Neural cell (in vitro differentiated cells): ENCODE measurements around the gene HOXC10. TPM values are rescaled to one million over a fixed set of nuclear protein-coding genes. Genes with fewer than 3 reads are reported as not detected.

ENCODE experiments used
- H2AFZ ChIP-seq: fragments of 200-600, 300-800 bp; sonication (generic), shearing (Covaris generic); 2 replicates; pipeline ENCODE4 v1.6.0; 2014; ENCODE audit warnings: low read depth, mild to moderate bottlenecking, antibody characterized with exemption, low read length, moderate library complexity
- H3F3A ChIP-seq: fragments of 200-600 bp; shearing (Covaris generic); 2 replicates; pipeline ENCODE4 v1.6.1; 2016; ENCODE audit warnings: mild to moderate bottlenecking, moderate library complexity, mixed read lengths, antibody characterized with exemption, low read length; ENCODE audit not compliant: insufficient read depth, poor library complexity, severe bottlenecking
- H3K27ac ChIP-seq: fragments of 200-600, 300-800 bp; sonication (generic), shearing (Covaris generic); 2 replicates; pipeline ENCODE4 v1.5.1; 2014; ENCODE audit warnings: mild to moderate bottlenecking, low read length, moderate library complexity
- H3K27me3 ChIP-seq: fragments of 300-800, 200-600 bp; sonication (generic), shearing (Covaris generic); 2 replicates; pipeline ENCODE4 v1.6.0; 2014; ENCODE audit warnings: mild to moderate bottlenecking, low read depth, low read length, moderate library complexity; ENCODE audit not compliant: insufficient read depth
- H3K36me3 ChIP-seq: fragments of 300-800, 200-600 bp; sonication (generic), shearing (Covaris generic); 2 replicates; pipeline ENCODE4 v1.5.1; 2014; ENCODE audit warnings: mild to moderate bottlenecking, antibody characterized with exemption, low read length, moderate library complexity; ENCODE audit not compliant: insufficient read depth
- H3K4me2 ChIP-seq: fragments of 300-800, 200-600 bp; sonication (generic), shearing (Covaris generic); 2 replicates; pipeline ENCODE4 v1.6.0; 2014; ENCODE audit warnings: mild to moderate bottlenecking, low read length
- H3K4me3 ChIP-seq: fragments of 300-800, 200-600 bp; sonication (generic), shearing (Covaris generic); 2 replicates; pipeline ENCODE4 v1.5.1; 2014; ENCODE audit warnings: mild to moderate bottlenecking, low read length, moderate library complexity
- H3K79me2 ChIP-seq: fragments of 200-600 bp; shearing (Covaris generic); replicated peaks from 2 replicates; pipeline ENCODE4 v1.6.0; 2014; ENCODE audit warnings: mild to moderate bottlenecking, low read length, moderate library complexity; ENCODE audit not compliant: insufficient read depth
- H3K9ac ChIP-seq: fragments of 300-800, 200-600 bp; sonication (generic), shearing (Covaris generic); 2 replicates; pipeline ENCODE4 v1.6.1; 2016; ENCODE audit warnings: mild to moderate bottlenecking, low read length, mixed read lengths
- H3K9me2 ChIP-seq: fragments of 200-600 bp; shearing (Covaris generic); 2 replicates; pipeline ENCODE4 v1.6.1; 2016; ENCODE audit warnings: mild to moderate bottlenecking, low read length, mixed read lengths; ENCODE audit not compliant: insufficient read depth
- H3K9me3 ChIP-seq: fragments of 200-600, 300-800 bp; sonication (generic), shearing (Covaris generic); 2 replicates; pipeline ENCODE4 v1.6.1; 2016; ENCODE audit warnings: mild to moderate bottlenecking, mixed run types, low read length, moderate library complexity, mixed read lengths
- H4K20me1 ChIP-seq: fragments of 200-600 bp; shearing (Covaris generic); 2 replicates; pipeline ENCODE4 v1.6.1; 2016; ENCODE audit warnings: mild to moderate bottlenecking, mixed run types; ENCODE audit not compliant: insufficient read depth
- CTCF ChIP-seq: fragments of 450-650 bp; IDR thresholded peaks from 2 replicates; pipeline ENCODE4 v1.5.1; 2014; ENCODE audit warnings: antibody characterized with exemption, mild to moderate bottlenecking, moderate library complexity; ENCODE audit not compliant: poor library complexity, severe bottlenecking
- EP300 ChIP-seq: fragments of 450-650 bp; conservative IDR thresholded peaks from 2 replicates; pipeline ENCODE4 v1.6.1; 2014; ENCODE audit warnings: antibody characterized with exemption, mild to moderate bottlenecking, moderate library complexity; ENCODE audit not compliant: poor library complexity, severe bottlenecking
- EZH2 ChIP-seq: fragments of 200-600, 300-800 bp; shearing (Covaris generic), sonication (generic); IDR thresholded peaks from 2 replicates; pipeline ENCODE4 v1.6.1; 2014; ENCODE audit warnings: antibody characterized with exemption, low read length, borderline replicate concordance, mild to moderate bottlenecking; ENCODE audit not compliant: insufficient read depth, poor library complexity, severe bottlenecking
- MXI1 ChIP-seq: fragments of 450-650 bp; conservative IDR thresholded peaks from 2 replicates; pipeline ENCODE4 v1.6.1; 2014; ENCODE audit warnings: antibody characterized with exemption, mild to moderate bottlenecking; ENCODE audit not compliant: poor library complexity, severe bottlenecking
- POLR2AphosphoS5 ChIP-seq: IDR thresholded peaks from 2 replicates; pipeline ENCODE4 v1.6.1; 2012
- RAD21 ChIP-seq: fragments of 450-650 bp; conservative IDR thresholded peaks from 2 replicates; pipeline ENCODE4 v1.6.1; 2014; ENCODE audit warnings: antibody characterized with exemption, mild to moderate bottlenecking, moderate library complexity
- REST ChIP-seq: IDR thresholded peaks from 2 replicates; pipeline ENCODE4 v1.6.1; 2012; ENCODE audit warnings: borderline replicate concordance
- SMC3 ChIP-seq: fragments of 450-650 bp; conservative IDR thresholded peaks from 2 replicates; pipeline ENCODE4 v1.6.1; 2014; ENCODE audit warnings: antibody characterized with exemption, mild to moderate bottlenecking, moderate library complexity; ENCODE audit not compliant: poor library complexity
- TAF1 ChIP-seq: IDR thresholded peaks from 2 replicates; pipeline ENCODE4 v1.6.1; 2012; ENCODE audit warnings: low read depth
- polyA plus RNA-seq: library from polyadenylated mRNA; depleted of rRNA; stranded (reverse); fragments of >200 nt; gene quantifications from 2 replicates; pipeline ENCODE4 v1.2.3, GENCODE V29; 2014

The HOXC10 gene
- polyA plus RNA-seq, 1 donor from 2014 or later: not detected

- H3K4me2 ChIP-seq: no peak overlapping the region
- no peak overlapping the region for H3K27ac ChIP-seq
- no peak overlapping the region for H3K4me3 ChIP-seq
- no peak overlapping the region for H2AFZ ChIP-seq
- no peaks in the 10 kb centered on the region for H3F3A ChIP-seq
- TF ChIP-seq SMC3 (no peak), EZH2 (no peak), EP300 (no peak), TAF1 (no peak), CTCF (no peak), RAD21 (no peak), POLR2AphosphoS5 (no peak), REST (no peak), MXI1 (no peak)
- no peaks in the 10 kb centered on the region for H3K79me2 ChIP-seq
- no peaks in the 10 kb centered on the region for H3K9me2 ChIP-seq
- H4K20me1 ChIP-seq: no peaks in the 10 kb centered on the region
- no peak overlapping the region for H3K9ac ChIP-seq
- H3K36me3 ChIP-seq: no peaks in the 10 kb centered on the region
- H3K27me3 ChIP-seq: peaks cover 100% of the 10 kb centered on the region
- no peaks in the 10 kb centered on the region for H3K9me3 ChIP-seq
Observed at GRCh38 chr12:53958128-53958527, 26.8 kb upstream of the HOXC10 start.

GRCh38 chr12:53959314-53959713 is 25.6 kb upstream of the HOXC10 start:
- TF ChIP-seq EZH2: no peak
- Histone ChIP-seq H3K9ac (no peak overlapping the region), H4K20me1 (no peaks in the 10 kb centered on the region)

More at GRCh38 chr12:53959314-53959713, 25.6 kb upstream of the HOXC10 start:
- no peaks in the 10 kb centered on the region for H3F3A ChIP-seq
- no peak overlapping the region for H3K4me2 ChIP-seq
- no peaks in the 10 kb centered on the region for H3K9me3 ChIP-seq
- H3K79me2 ChIP-seq: no peaks in the 10 kb centered on the region
- no peak overlapping the region for H3K27ac ChIP-seq
- H3K4me3 ChIP-seq: no peak overlapping the region
- H3K9me2 ChIP-seq: no peaks in the 10 kb centered on the region
- no peaks in the 10 kb centered on the region for H3K36me3 ChIP-seq
- peaks cover 100% of the 10 kb centered on the region for H3K27me3 ChIP-seq
- no peak overlapping the region for H2AFZ ChIP-seq
